Left colon (tissue), 2 donors: ENCODE measurements around the gene LIM2. TPM values are rescaled to one million over a fixed set of nuclear protein-coding genes. Genes with fewer than 3 reads are reported as not detected.
"Not testable (repeated sequence)": the region's sequence is repeated elsewhere in the genome, so short reads cannot be mapped to it uniquely, and the experiment has no call there.

Source experiments
- ATAC-seq: fragments of 200-7000 bp; cut with Tn5 transposase; one replicate; pipeline ENCODE4 v1.9.1; 2020; ENCODE audit warnings: mild to moderate bottlenecking, moderate library complexity
- DNase-seq, 2 donors: peaks; one replicate each; pipeline ENCODE4 v3.0.0-alpha.2; 2020
- intact Hi-C, 2 donors: fragments of 100-400 bp; cut with DNase I in 1 of 2; cut with micrococcal nuclease in 1 of 2; formaldehyde crosslinking; loops; one replicate each; pipeline versions ENCODE4 v1.11.2 to v1.14.0; 2022; cut with DNase I, micrococcal nuclease
- total RNA-seq, 2 donors: library from RNA; stranded (reverse); fragmentation: NEBNext Ultra II Directional; extraction: Animal tissue kit (Norgen Biotek cat#: 25700); gene quantifications; one replicate each; pipeline ENCODE4 v1.2.1, GENCODE V29; 2021
- donor health status: DM: no; HTN: no; CAD: no.
- donor health status: DM: yes; HTN: yes; CAD: no.

LIM2 gene
- total RNA-seq, 2 donors from 2014 or later = not detected

DNA sequence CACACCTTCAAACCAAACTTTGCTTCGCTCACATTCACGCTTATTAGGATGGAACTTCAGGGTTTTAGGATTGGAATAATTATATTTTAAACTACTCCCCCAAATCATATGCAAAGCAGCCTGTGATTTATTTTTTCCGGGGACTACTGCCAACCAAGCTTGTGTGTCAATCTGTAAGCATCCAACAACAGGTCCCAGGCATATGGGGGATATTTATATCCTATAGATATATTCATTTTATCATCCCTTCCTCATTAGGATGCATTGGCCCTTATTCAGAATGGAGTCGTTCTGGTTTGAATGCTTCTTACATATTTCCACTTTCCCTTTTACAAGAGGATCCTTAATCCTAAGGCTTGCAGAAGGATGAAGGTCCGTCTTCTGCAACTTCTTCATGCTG, 11.5 kb upstream of the LIM2 start:
- ATAC-seq = no peak
- no peak for DNase-seq
- intact Hi-C loops = no loop called here

DNA sequence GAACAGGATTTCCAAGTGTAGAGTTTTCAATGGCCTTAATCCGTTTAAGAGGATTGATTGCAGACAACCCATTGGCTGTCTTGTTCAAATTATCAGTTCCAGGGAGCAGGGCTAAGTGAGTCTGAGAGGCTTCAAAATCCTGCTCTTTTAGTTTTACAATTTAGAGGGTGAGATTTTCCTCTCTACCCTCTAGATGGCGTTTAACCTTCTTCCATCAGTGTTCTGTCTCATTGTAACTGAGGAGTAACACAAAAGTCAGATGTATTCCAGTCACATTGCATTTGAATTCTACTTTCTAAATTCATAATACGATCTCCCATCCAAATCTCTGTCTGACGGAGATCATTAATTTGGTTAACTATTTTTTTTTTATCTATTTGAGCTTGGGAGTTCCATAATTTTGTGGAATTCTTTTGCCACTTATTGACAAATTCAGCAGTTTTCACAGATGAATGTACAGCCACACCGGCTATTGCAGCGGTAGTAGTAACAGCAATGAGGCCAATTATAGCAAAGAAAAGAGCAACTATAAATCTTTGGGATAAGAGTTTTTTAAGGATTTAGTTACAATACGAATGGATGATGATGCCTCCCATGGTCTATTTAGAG, 10.4 kb upstream of the LIM2 start:
- ATAC-seq (no peak), DNase-seq (no peak)
- intact Hi-C loops = no loop called here

- DNase-seq, ATAC-seq, intact Hi-C loops: not testable (repeated sequence)
Measured at GRCh38 chr19:51397453-51397852, 9.7 kb upstream of the LIM2 start.

GRCh38 chr19:51396175-51396574, 8.4 kb upstream of the LIM2 start:
- DNase-seq (no peak), ATAC-seq (no peak)
- intact Hi-C loops = no loop called here

DNA sequence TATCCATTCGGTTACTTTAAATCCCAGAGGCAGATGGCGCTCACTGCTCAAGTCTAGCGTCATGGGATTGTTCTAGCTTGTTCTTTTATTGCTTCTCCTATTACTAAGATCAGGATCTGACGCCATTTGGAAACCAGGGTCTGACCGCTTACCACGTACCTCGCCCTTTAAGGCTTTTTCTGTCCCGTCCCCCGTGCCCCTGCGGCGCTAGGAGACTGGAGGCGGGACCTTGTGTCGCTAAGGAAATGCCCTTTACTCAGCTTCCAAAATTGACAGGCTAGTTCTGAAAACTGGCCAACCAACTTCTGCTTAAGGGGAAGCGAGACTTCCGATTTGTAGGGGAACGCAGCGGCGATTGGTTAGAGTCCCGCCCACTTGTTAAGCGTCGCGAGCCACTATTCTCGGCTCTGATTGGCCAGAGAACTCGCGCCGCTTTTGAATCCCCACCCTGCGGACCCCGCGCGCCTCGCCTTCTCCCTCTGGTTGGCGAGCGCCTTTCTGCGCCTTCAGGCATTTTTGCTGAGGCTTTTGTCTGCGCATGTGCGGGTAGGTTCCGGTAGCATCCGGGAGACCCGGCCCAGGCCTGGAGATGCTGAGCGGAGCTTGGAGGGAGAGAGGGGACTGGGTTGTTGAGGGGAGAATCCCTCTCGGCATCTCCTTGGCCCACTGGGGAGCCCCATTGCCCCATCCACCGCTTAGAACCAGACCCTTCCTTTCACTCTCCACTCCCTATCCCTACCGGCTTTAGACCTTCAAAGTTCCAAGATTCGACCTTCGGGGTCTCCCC, 6.5 kb upstream of the LIM2 start:
- peak; percentile 92 to 94 for DNase-seq
- intact Hi-C loops = no loop called here

DNA sequence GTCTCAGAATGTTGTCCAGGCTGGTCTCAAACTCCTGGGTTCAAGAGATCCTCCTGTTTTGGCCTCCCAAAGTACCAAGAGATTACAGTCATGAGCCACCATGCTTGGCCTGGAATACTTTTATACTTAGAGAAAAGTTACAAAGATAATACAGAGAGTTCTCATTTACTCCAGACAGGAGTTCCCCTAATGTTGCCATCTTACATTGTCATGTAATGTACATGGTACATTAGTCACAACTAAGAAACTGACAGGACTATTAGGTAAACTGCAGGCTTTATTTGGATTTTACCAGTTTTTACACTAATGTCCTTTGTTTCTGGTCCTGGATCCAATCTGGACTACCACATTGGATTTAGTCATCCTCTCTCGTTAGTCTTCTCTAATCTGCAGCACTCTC, 4.9 kb upstream of the LIM2 start:
- no peak for DNase-seq
- intact Hi-C loops = no loop called here
- no peak for ATAC-seq

More for the DNA sequence above, 6.5 kb upstream of the LIM2 start:
- peak; percentile 99 for ATAC-seq

- DNase-seq = no peak
- intact Hi-C loops = no loop called here
- ATAC-seq = no peak
Measured at GRCh38 chr19:51391073-51391611, 3.4 kb upstream of the LIM2 start.

GRCh38 chr19:51389143-51389542, 1.4 kb upstream of the LIM2 start:
- ATAC-seq (no peak), DNase-seq (no peak)
- intact Hi-C loops = no loop called here

- DNase-seq = no peak
- intact Hi-C loops = no loop called here
- ATAC-seq = no peak
Measured at GRCh38 chr19:51386882-51387520, 773 bp downstream of the LIM2 start.

GRCh38 chr19:51382004-51382403, 5.8 kb downstream of the LIM2 start:
- intact Hi-C loops = no loop called here
- no peak for DNase-seq
- ATAC-seq = no peak

DNA sequence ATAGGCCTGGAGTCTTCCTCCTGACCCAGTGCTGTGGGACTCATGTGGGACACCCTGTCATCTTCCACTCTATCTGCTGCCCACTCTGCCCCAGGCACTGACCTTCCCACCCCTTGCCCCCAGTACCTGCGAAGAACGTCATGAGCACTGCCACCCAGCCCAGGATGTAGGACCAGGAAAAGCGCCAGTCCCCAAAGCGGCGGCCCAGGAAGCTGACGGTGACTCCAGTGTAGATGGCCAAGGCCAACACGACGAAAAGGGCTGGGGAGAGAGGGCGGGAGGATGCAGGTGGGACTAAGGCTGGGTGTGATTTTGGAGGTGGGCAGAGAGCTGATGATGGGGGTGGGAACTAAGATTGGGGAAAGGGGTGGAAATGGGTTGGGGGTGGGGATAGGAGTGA, 7.4 kb downstream of the LIM2 start:
- ATAC-seq (no peak), DNase-seq (no peak)
- intact Hi-C loops = no loop called here

DNA sequence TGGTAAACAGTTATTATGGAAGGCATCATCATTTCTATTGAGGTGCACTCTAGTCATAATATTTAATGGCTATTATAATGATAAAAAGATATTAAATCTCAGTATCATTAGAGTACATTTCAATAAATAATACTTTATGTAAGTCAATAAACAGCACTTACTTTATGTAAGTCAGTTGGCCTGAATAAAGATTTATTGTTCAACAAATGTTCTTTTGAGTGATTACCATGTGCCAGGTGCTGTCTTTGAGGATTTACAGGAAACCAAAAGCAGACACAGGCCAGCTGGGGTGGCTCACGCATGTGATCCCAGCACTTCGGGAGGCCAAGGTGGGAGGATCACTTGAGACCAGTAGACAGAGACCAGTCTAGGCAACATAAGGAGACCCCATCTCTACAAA, 10.4 kb downstream of the LIM2 start:
- DNase-seq (no peak), ATAC-seq (no peak)
- intact Hi-C loops = no loop called here

DNA sequence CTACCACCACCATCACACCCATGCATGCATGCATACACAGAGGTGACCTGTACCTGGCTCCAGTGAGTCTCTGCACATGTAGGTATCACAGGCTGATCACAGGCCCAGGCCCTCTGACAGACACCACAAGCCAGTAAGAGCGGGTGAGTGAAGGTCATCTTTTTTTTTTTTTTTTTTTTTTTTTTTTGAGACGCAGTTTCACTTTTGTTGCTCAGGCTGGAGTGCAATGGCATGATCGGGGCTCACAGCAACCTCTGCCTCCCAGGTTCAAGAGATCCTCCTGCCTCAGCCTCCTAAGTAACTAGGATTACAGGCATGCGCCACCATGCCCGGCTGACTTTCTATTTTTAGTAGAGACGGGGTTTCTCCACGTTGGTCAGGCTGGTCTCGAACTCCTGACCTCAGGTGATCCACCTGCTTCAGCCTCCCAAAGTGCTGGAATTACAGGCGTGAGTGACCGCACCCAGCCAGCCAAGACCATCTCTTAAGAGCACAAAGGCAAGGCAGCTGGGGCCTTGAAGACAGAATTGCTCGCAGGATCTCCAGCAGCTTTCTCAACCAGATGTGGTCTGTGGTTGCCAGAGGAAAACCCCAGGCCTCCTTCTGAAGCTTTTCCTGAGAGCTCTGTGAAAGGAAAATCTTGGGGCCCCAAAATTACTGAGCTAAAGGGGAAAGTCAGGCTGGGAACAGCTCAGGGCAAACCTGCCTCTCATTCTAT, 12.1 kb downstream of the LIM2 start:
- no peak for ATAC-seq
- DNase-seq = no peak
- intact Hi-C loops = no loop called here

DNA sequence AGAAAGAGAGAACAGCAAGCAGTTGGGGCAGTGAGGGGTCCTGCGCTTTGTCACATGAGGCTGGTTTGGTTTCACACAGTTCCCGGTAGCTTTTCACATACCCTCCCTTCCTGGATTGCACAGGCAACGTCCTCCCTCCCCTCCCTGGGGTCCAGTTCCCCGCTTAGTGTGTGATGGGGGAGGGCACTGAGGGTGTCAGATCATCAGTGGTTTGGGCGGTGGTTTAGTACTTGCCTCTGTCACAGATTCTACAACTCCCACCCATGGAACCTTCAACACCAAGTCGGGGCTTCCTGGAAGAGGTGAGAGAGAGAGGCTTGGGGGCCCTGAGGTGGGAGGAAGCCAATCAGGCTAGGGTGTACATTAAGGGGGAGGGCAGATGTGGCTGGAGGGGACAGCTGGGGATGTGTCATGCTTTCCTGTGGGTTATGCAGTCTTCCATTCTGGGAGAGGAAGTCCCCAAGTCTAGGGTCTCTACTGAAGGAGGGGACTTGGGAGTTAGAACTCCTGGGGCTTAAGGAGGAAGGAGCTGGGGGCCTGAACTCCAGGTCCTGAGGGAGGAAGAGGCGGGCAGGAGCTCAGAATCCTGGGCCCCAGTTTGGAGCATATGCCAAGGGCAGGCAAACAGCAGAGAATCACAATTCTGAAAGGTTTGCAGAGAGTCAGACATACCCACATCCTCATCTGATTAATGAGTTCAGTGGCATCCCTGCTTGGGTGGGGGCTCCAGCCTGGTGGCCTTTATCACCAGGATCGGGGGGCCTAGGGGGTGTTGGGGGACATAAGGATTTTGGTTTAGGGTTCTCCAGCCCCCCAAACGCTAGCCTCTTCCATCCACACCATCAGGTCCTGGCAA, 14.9 kb downstream of the LIM2 start, which contains the start of gene NKG7:
NKG7 (minus strand) TSS at position 6 of the 856 bp plus-strand sequence. CDS start 119 bp downstream, outside the sequence.
- no peak for ATAC-seq
- intact Hi-C loops = no loop called here

GRCh38 chr19:51372021-51372648, 15.6 kb downstream of the LIM2 start:
- no peak for ATAC-seq
- intact Hi-C loops = no loop called here
- no peak for DNase-seq

More for the DNA sequence above, 14.9 kb downstream of the LIM2 start, which contains the start of gene NKG7:
- DNase-seq = no peak

GRCh38 chr19:51371186-51371690, 16.5 kb downstream of the LIM2 start:
- DNase-seq = no peak
- no peak for ATAC-seq
- intact Hi-C loops = no loop called here

DNA sequence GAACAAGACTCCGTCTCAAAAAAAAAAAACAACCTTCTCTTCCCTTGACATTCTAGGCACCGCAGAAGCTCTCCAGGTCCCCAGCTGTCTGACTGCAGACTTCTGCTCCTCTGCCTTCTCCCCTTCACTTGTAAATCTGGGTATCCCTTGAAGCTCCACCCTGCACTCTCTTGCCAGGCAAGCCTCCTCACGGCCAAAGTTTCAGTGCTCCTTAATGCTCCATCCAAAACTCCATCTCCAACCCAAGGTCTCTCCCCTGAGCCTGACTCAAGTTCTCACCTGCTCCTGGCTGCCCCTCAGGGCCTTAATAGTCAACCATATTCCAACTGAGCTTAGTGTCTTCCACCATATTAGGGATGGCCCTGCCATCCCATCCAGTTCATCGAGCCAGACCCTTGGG, 17.5 kb downstream of the LIM2 start:
- intact Hi-C loops = no loop called here
- ATAC-seq (no peak), DNase-seq (no peak)
